ENCODE results near the gene TCERG1. TPM values are rescaled to one million over a fixed set of nuclear protein-coding genes. Genes with fewer than 3 reads are reported as not detected.

Gene TCERG1
- polyA plus RNA-seq, 3 donors: 11.6 to 37.3 (median 18.0) TPM

DNA sequence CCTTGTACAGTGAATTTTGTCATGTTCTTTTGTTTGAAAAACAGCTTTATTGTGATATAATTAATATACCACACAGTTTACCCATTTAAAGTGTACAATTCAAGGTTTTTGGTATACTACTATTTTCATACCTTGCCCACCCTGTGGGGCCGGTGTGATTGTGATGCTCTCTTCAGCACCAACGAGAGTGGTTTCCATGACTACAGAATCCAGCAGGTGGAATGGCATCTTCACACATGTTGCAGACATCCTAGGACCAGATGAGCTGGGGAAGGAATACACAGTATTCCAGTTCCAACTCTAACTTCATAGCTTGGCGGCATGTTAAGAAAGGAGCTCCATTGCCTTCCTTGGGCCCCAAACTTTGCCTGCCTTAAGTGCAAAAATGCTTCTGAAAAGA, 76.6 kb downstream of the TCERG1 start:
- 92% methylated on average over 2 of the region's 3 CpGs for WGBS (ENCODE audit: insufficient coverage)

DNA sequence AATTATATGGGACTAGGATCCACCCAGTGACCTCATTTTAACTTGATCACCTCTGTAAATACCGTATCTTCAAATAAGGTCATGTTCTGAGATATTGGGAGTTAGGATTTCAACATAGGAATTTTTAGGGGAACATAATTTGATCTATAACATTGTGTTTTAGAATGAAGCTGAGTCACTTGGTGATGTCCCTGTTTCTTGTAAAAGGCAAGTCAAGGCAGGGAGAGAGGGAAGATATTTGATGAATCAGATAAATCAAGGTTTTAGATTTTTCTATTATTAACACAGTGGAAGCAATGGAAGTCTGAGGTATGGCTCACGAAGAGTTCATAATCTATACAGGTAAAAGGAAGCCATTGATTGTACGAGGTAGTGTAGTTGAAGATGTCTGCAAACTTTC, 80.7 kb downstream of the TCERG1 start:
- Histone ChIP-seq H3K4me2 (replicated peaks; ENCODE audit: extremely low read depth, low read length, poor library complexity, severe bottlenecking) (no peak overlapping the region), H3K4me3 (replicated peaks in 1 of 3; ENCODE audit: low read depth in 2 of 3, low read length in 3 of 3) (no peak overlapping the region), H3K27me3 (ENCODE audit: control insufficient read depth in 2 of 2, insufficient read depth in 2 of 2, low read length in 2 of 2) (no peaks in the 10 kb centered on the region), H2AFZ (ENCODE audit: insufficient read depth, low read depth, low read length, poor library complexity, severe bottlenecking) (no peak overlapping the region), H3K4me1 (ENCODE audit: control insufficient read depth in 1 of 2, insufficient read depth in 2 of 2, low read length in 2 of 2) (no peaks in the 10 kb centered on the region), H3K36me3 (replicated peaks in 1 of 2; ENCODE audit: control insufficient read depth in 1 of 2, insufficient read depth in 2 of 2, low read length in 2 of 2) (no peaks in the 10 kb centered on the region), H4K20me1 (ENCODE audit: insufficient read depth, low read length) (no peaks in the 10 kb centered on the region), H3K27ac (ENCODE audit: low read depth in 1 of 2, low read length in 2 of 2) (no peak overlapping the region), H3K9ac (ENCODE audit: insufficient read depth, low read length, poor library complexity, severe bottlenecking) (no peak overlapping the region), H3K79me2 (ENCODE audit: insufficient read depth, low read length) (no peaks in the 10 kb centered on the region), H3K9me3 (replicated peaks in 1 of 2; ENCODE audit: control insufficient read depth in 1 of 2, insufficient read depth in 1 of 2, low read length in 2 of 2) (no peaks in the 10 kb centered on the region)
- H3K27ac Mint-ChIP-seq: no peak overlapping the region
- intact Hi-C loops (cut with micrococcal nuclease): no loop called here
- peaks cover 0 to 6% (median 2%) of the 10 kb centered on the region in 3 donors for H3K27me3 Mint-ChIP-seq (ENCODE audit: low read depth in 3 of 3)
- no peak for TF ChIP-seq CTCF (IDR thresholded peaks at IDR 0.05)
- no peaks in the 10 kb centered on the region for H3K36me3 Mint-ChIP-seq
- no CpG with 5 or more reads among the region's 3 CpGs for WGBS (ENCODE audit: insufficient coverage)
- H3K4me1 Mint-ChIP-seq: no peaks in the 10 kb centered on the region
- H3K4me3 Mint-ChIP-seq: no peak overlapping the region
- no peak for DNase-seq
- peaks cover 0 to 2% (median 0%) of the 10 kb centered on the region in 7 donors for H3K9me3 Mint-ChIP-seq

More for the DNA sequence above, 76.6 kb downstream of the TCERG1 start:
- no peak overlapping the region for H3K27ac Mint-ChIP-seq
- H3K79me2 ChIP-seq (ENCODE audit: insufficient read depth, low read length): no peaks in the 10 kb centered on the region
- no peak for DNase-seq
- H3K9ac ChIP-seq (ENCODE audit: insufficient read depth, low read length, poor library complexity, severe bottlenecking): no peak overlapping the region
- intact Hi-C loops (cut with micrococcal nuclease): no loop called here
- no peaks in the 10 kb centered on the region for H3K9me3 ChIP-seq (replicated peaks in 1 of 2; ENCODE audit: control insufficient read depth in 1 of 2, insufficient read depth in 1 of 2, low read length in 2 of 2)
- no peaks in the 10 kb centered on the region for H3K9me3 Mint-ChIP-seq
- H3K4me1 Mint-ChIP-seq: peaks cover 2% of the 10 kb centered on the region
- no peak overlapping the region for H3K27ac ChIP-seq (ENCODE audit: low read depth in 1 of 2, low read length in 2 of 2)
- H3K4me3 Mint-ChIP-seq: no peak overlapping the region
- no peaks in the 10 kb centered on the region for H3K36me3 Mint-ChIP-seq
- no peaks in the 10 kb centered on the region for H3K36me3 ChIP-seq (replicated peaks in 1 of 2; ENCODE audit: control insufficient read depth in 1 of 2, insufficient read depth in 2 of 2, low read length in 2 of 2)
- no peak overlapping the region for H3K4me3 ChIP-seq (replicated peaks in 1 of 3; ENCODE audit: low read depth in 2 of 3, low read length in 3 of 3)
- H3K4me2 ChIP-seq (replicated peaks; ENCODE audit: extremely low read depth, low read length, poor library complexity, severe bottlenecking): no peak overlapping the region
- peaks cover 0 to 2% (median 1%) of the 10 kb centered on the region in 3 donors for H3K27me3 Mint-ChIP-seq (ENCODE audit: low read depth in 3 of 3)
- H3K27me3 ChIP-seq (ENCODE audit: control insufficient read depth in 2 of 2, insufficient read depth in 2 of 2, low read length in 2 of 2): no peaks in the 10 kb centered on the region
- H3K4me1 ChIP-seq (ENCODE audit: control insufficient read depth in 1 of 2, insufficient read depth in 2 of 2, low read length in 2 of 2): no peaks in the 10 kb centered on the region
- no peaks in the 10 kb centered on the region for H4K20me1 ChIP-seq (ENCODE audit: insufficient read depth, low read length)
- no peak for TF ChIP-seq CTCF (IDR thresholded peaks at IDR 0.05)
- no peak overlapping the region for H2AFZ ChIP-seq (ENCODE audit: insufficient read depth, low read depth, low read length, poor library complexity, severe bottlenecking)

All from CD14-positive monocyte (primary cell).